ENCODE data around the gene DOCK10. TPM values are rescaled to one million over a fixed set of nuclear protein-coding genes. Genes with fewer than 3 reads are reported as not detected.
A peak's percentile ranks its signal among the peaks of the same experiment; 100 is the strongest.

DOCK10 gene
- total and polyA plus RNA-seq, 2 donors (not counting 1 experiment from before 2014, with no cell fraction given): 49.5 to 139 TPM

GRCh38 chr2:224986477-224986876 is 55.8 kb downstream of the DOCK10 start:
- Histone ChIP-seq H3K27me3 (replicated peaks in 1 of 4; ENCODE audit: control extremely low read depth in 1 of 4, control insufficient read depth in 3 of 4, insufficient read depth in 4 of 4, low read length in 3 of 4) (no peaks in the 10 kb centered on the region), H4K20me1 (ENCODE audit: control insufficient read depth, insufficient read depth, low read length, poor library complexity, severe bottlenecking) (no peaks in the 10 kb centered on the region), H3K9me3 (ENCODE audit: control extremely low read depth in 1 of 3, control insufficient read depth in 2 of 3, insufficient read depth in 1 of 3, low read length in 2 of 3) (peaks cover 0 to 3% (median 0%) of the 10 kb centered on the region in 3 donors), H2AFZ (ENCODE audit: insufficient read depth, low read depth, low read length, poor library complexity, severe bottlenecking) (no peak overlapping the region), H3K4me1 (ENCODE audit: control insufficient read depth in 2 of 2, insufficient read depth in 2 of 2, low read length in 2 of 2) (peaks cover 30 to 35% of the 10 kb centered on the region in 2 donors), H3K9ac (ENCODE audit: low read length) (no peak overlapping the region), H3K27ac (ENCODE audit: low read length in 2 of 2) (no peak overlapping the region), H3K4me2 (replicated peaks; ENCODE audit: low read depth, low read length, poor library complexity, severe bottlenecking) (no peak overlapping the region), H3K36me3 (replicated peaks in 1 of 2; ENCODE audit: control extremely low read depth in 1 of 2, control insufficient read depth in 1 of 2, extremely low read depth in 1 of 2, insufficient read depth in 2 of 2, low read length in 1 of 2) (no peaks in the 10 kb centered on the region), H3K79me2 (ENCODE audit: control insufficient read depth, insufficient read depth, low read length) (peaks cover 63% of the 10 kb centered on the region), H3K4me3 (ENCODE audit: control extremely low read depth in 1 of 5, extremely low read depth in 1 of 5, insufficient read depth in 1 of 5, low read depth in 2 of 5, low read length in 4 of 5) (no peak overlapping the region)
- CTCF ChIA-PET: interaction anchor here (1.8 to 5.2 kb wide), 2 partner anchors 16 to 56 kb away, joined by 4 to 29 read pairs; no protein-coding TSS in a partner anchor
- POLR2A ChIA-PET: interaction anchor here (0.7 kb wide), 1 partner anchor 400 kb away, joined by 3 read pairs; no protein-coding TSS in a partner anchor
- H3K4me3 Mint-ChIP-seq: no peak overlapping the region
- peaks cover 46% of the 10 kb centered on the region for H3K4me1 Mint-ChIP-seq
- DNase-seq: no peak
- H3K9me3 Mint-ChIP-seq (ENCODE audit: insufficient read depth): no peaks in the 10 kb centered on the region
- TF ChIP-seq EZH2 (IDR thresholded peaks at IDR 0.05; ENCODE audit: borderline replicate concordance, insufficient read depth, low read depth, low read length, poor library complexity, severe bottlenecking): no peak
- no peak for TF ChIP-seq CTCF (IDR thresholded peaks at IDR 0.05)
- ATAC-seq (ENCODE audit: low read depth): no peak
- peak overlapping the region; percentile 43 for H3K27ac Mint-ChIP-seq
- intact Hi-C loops (cut with micrococcal nuclease): no loop called here
- WGBS (ENCODE audit: insufficient coverage): no CpG with 5 or more reads among the region's 1 CpG
- H3K27me3 Mint-ChIP-seq: no peaks in the 10 kb centered on the region

GRCh38 chr2:224984637-224985036 is 57.6 kb downstream of the DOCK10 start:
- H3K27me3 ChIP-seq (replicated peaks in 1 of 4; ENCODE audit: control extremely low read depth in 1 of 4, control insufficient read depth in 3 of 4, insufficient read depth in 4 of 4, low read length in 3 of 4): no peaks in the 10 kb centered on the region
- no peak overlapping the region for H2AFZ ChIP-seq (ENCODE audit: insufficient read depth, low read depth, low read length, poor library complexity, severe bottlenecking)
- ATAC-seq (ENCODE audit: low read depth) (peak; percentile 44), DNase-seq (peak; percentile 16)
- ChIA-PET POLR2A (interaction anchor here (0.5 to 0.9 kb wide), 2 partner anchors 12 to 15 kb away, joined by 3 to 5 read pairs; no protein-coding TSS in a partner anchor), CTCF (interaction anchor here (0.6 to 5.2 kb wide), 6 partner anchors 10 to 698 kb away, joined by 3 to 29 read pairs (median 4); no protein-coding TSS in a partner anchor)
- H3K9me3 Mint-ChIP-seq (ENCODE audit: insufficient read depth): no peaks in the 10 kb centered on the region
- 82% methylated on average over 4 of the region's 5 CpGs for WGBS (ENCODE audit: insufficient coverage)
- peak overlapping the region; percentile 85 for H3K27ac Mint-ChIP-seq
- H3K4me3 ChIP-seq (ENCODE audit: control extremely low read depth in 1 of 5, extremely low read depth in 1 of 5, insufficient read depth in 1 of 5, low read depth in 2 of 5, low read length in 4 of 5): no peak overlapping the region
- H3K4me1 Mint-ChIP-seq: peaks cover 46% of the 10 kb centered on the region
- no peak for TF ChIP-seq EZH2 (IDR thresholded peaks at IDR 0.05; ENCODE audit: borderline replicate concordance, insufficient read depth, low read depth, low read length, poor library complexity, severe bottlenecking)
- peaks cover 0 to 3% (median 0%) of the 10 kb centered on the region in 3 donors for H3K9me3 ChIP-seq (ENCODE audit: control extremely low read depth in 1 of 3, control insufficient read depth in 2 of 3, insufficient read depth in 1 of 3, low read length in 2 of 3)
- H3K79me2 ChIP-seq (ENCODE audit: control insufficient read depth, insufficient read depth, low read length): peaks cover 57% of the 10 kb centered on the region
- H3K9ac ChIP-seq (ENCODE audit: low read length): no peak overlapping the region
- H3K4me3 Mint-ChIP-seq: peak overlapping the region; percentile 75
- H3K27ac ChIP-seq (ENCODE audit: low read length in 2 of 2): no peak overlapping the region
- H3K4me2 ChIP-seq (replicated peaks; ENCODE audit: low read depth, low read length, poor library complexity, severe bottlenecking): peak overlapping the region; percentile 65
- no peaks in the 10 kb centered on the region for H3K27me3 Mint-ChIP-seq
- H4K20me1 ChIP-seq (ENCODE audit: control insufficient read depth, insufficient read depth, low read length, poor library complexity, severe bottlenecking): no peaks in the 10 kb centered on the region
- no peaks in the 10 kb centered on the region for H3K36me3 ChIP-seq (replicated peaks in 1 of 2; ENCODE audit: control extremely low read depth in 1 of 2, control insufficient read depth in 1 of 2, extremely low read depth in 1 of 2, insufficient read depth in 2 of 2, low read length in 1 of 2)
- intact Hi-C loops (cut with micrococcal nuclease): no loop called here
- peaks cover 30 to 35% of the 10 kb centered on the region in 2 donors for H3K4me1 ChIP-seq (ENCODE audit: control insufficient read depth in 2 of 2, insufficient read depth in 2 of 2, low read length in 2 of 2)
